SH-SY5Y (cell line): ENCODE measurements around the gene CRHR2.

Experiments
- GATA2 ChIP-seq: IDR thresholded peaks from 2 replicates; pipeline ENCODE4 v1.6.1; 2011; ENCODE audit warnings: mild to moderate bottlenecking, low read depth, low read length
- GATA3 ChIP-seq: IDR thresholded peaks from 2 replicates; pipeline ENCODE4 v1.6.1; 2011; ENCODE audit warnings: low read depth, mild to moderate bottlenecking, low read length, moderate library complexity

DNA sequence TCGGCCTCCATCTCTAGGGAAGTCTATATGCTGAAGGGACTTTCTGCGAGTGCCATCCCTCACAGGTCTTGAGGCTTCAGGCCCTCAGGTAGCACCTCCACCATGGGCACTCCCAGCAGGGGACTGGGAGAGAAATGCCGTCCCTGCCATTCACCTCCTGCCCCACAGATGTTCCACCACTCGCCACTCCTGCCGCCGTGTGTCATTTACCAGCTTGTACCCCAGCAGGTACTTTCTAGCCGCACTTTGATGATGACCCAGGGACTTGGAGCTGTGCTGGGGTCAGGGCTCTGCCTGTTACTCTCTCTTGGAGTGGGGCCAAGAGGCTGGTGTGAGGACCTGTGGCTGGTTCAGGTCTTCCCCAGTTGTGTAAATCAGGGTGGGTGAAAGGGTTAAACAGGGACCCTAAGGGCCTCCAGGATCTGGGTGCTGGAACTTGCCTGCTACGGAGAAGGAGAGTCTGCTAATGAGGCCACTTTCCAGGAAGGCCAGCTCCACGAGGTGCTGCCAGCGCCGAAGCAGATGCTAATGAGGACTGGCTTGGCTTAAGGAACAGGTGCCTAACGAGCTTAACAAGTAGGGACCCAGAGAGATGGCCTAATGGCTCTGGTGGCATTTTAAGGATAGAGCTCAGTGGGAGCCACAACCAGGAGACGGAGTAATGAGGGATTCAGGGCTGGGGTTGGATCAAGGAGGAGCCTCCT, 32.4 kb downstream of the CRHR2 start:
- TF ChIP-seq GATA2 (no peak), GATA3 (no peak)
